H9 (cell line): ENCODE measurements around the gene WDFY3. TPM values are rescaled to one million over a fixed set of nuclear protein-coding genes. Genes with fewer than 3 reads are reported as not detected.

Source experiments
- DNase-seq: peaks from one replicate; pipeline ENCODE4 v3.0.0-alpha.2; 2017
- H2AFZ ChIP-seq: one replicate; pipeline ENCODE4 v1.6.1; 2013; ENCODE audit warnings: mild to moderate bottlenecking, low read length, control low read depth, moderate library complexity
- H2AK5ac ChIP-seq: 2 replicates; pipeline ENCODE4 v1.6.1; 2013; ENCODE audit warnings: low read length, control low read depth, mixed read lengths; ENCODE audit not compliant: insufficient read length
- H2BK120ac ChIP-seq: one replicate; pipeline ENCODE4 v1.6.1; 2013; ENCODE audit warnings: low read depth, mild to moderate bottlenecking, low read length, control low read depth, inconsistent platforms; ENCODE audit not compliant: poor library complexity, severe bottlenecking
- H2BK12ac ChIP-seq: 2 replicates; pipeline ENCODE4 v1.6.1; 2013; ENCODE audit warnings: low read length, control low read depth, mixed read lengths, low read depth; ENCODE audit not compliant: insufficient read length
- H2BK15ac ChIP-seq: 2 replicates; pipeline ENCODE4 v1.6.1; 2013; ENCODE audit warnings: low read depth, low read length, control low read depth
- H2BK20ac ChIP-seq: one replicate; pipeline ENCODE4 v1.6.1; 2013; ENCODE audit warnings: low read depth, mild to moderate bottlenecking, low read length, control low read depth, inconsistent platforms; ENCODE audit not compliant: poor library complexity, severe bottlenecking
- H2BK5ac ChIP-seq: 2 replicates; pipeline ENCODE4 v1.6.1; 2013; ENCODE audit warnings: low read length, control low read depth, mixed read lengths; ENCODE audit not compliant: insufficient read length
- H3K14ac ChIP-seq: 2 replicates; pipeline ENCODE4 v1.6.1; 2013; ENCODE audit warnings: low read length, control low read depth; ENCODE audit not compliant: insufficient read depth
- H3K18ac ChIP-seq: 2 replicates; pipeline ENCODE4 v1.6.1; 2013; ENCODE audit warnings: low read depth, mild to moderate bottlenecking, mixed read lengths, low read length, control low read depth; ENCODE audit not compliant: insufficient read length
- H3K23ac ChIP-seq: 2 replicates; pipeline ENCODE4 v1.6.1; 2013; ENCODE audit warnings: low read length, control low read depth, mixed read lengths, low read depth; ENCODE audit not compliant: insufficient read length
- H3K23me2 ChIP-seq: 2 replicates; pipeline ENCODE4 v1.6.1; 2013; ENCODE audit warnings: low read depth, mild to moderate bottlenecking, mixed read lengths, low read length, control low read depth; ENCODE audit not compliant: insufficient read length, poor library complexity, severe bottlenecking
- H3K27ac ChIP-seq: 2 replicates; pipeline ENCODE4 v1.5.1; 2013; ENCODE audit warnings: low read length, control low read depth, mixed read lengths, low read depth; ENCODE audit not compliant: insufficient read length
- H3K27me3 ChIP-seq: 2 replicates; pipeline ENCODE4 v1.6.1; 2013; ENCODE audit warnings: low read length, control low read depth, inconsistent platforms; ENCODE audit not compliant: insufficient read depth
- H3K4ac ChIP-seq: 2 replicates; pipeline ENCODE4 v1.6.1; 2013; ENCODE audit warnings: low read depth, mild to moderate bottlenecking, control low read depth, inconsistent platforms, low read length, moderate library complexity
- H3K4me1 ChIP-seq: 2 replicates; pipeline ENCODE4 v1.6.1; 2013; ENCODE audit warnings: low read length, control low read depth, inconsistent platforms; ENCODE audit not compliant: insufficient read depth
- H3K4me2 ChIP-seq: 2 replicates; pipeline ENCODE4 v1.6.1; 2013; ENCODE audit warnings: low read length, control low read depth, mixed read lengths; ENCODE audit not compliant: insufficient read length, insufficient read depth
- H3K56ac ChIP-seq: 2 replicates; pipeline ENCODE4 v1.6.1; 2013; ENCODE audit warnings: low read depth, mild to moderate bottlenecking, mixed read lengths, low read length, control low read depth; ENCODE audit not compliant: insufficient read length
- H3K79me1 ChIP-seq: 2 replicates; pipeline ENCODE4 v1.6.1; 2013; ENCODE audit warnings: low read depth, mild to moderate bottlenecking, moderate library complexity, low read length, control low read depth, inconsistent platforms; ENCODE audit not compliant: insufficient read depth, poor library complexity, severe bottlenecking
- H3K79me2 ChIP-seq: 2 replicates; pipeline ENCODE4 v1.6.1; 2013; ENCODE audit warnings: low read length, control low read depth, inconsistent platforms; ENCODE audit not compliant: insufficient read depth
- H3K9ac ChIP-seq: 2 replicates; pipeline ENCODE4 v1.6.1; 2013; ENCODE audit warnings: low read length, control low read depth, mixed read lengths; ENCODE audit not compliant: insufficient read length; ENCODE audit errors: extremely low read depth
- H3K9me3 ChIP-seq: one replicate; pipeline ENCODE4 v1.6.1; 2013; ENCODE audit warnings: low read depth, low read length, inconsistent platforms; ENCODE audit not compliant: control insufficient read depth
- H3T11ph ChIP-seq: one replicate; pipeline ENCODE4 v1.6.1; 2013; ENCODE audit warnings: mild to moderate bottlenecking, low read length, control low read depth, inconsistent platforms
- H4K20me1 ChIP-seq: one replicate; pipeline ENCODE4 v1.6.1; 2013; ENCODE audit not compliant: control insufficient read depth, insufficient read length, insufficient read depth
- H4K5ac ChIP-seq: 2 replicates; pipeline ENCODE4 v1.6.1; 2013; ENCODE audit warnings: low read depth, mild to moderate bottlenecking, mixed read lengths, low read length, control low read depth; ENCODE audit not compliant: insufficient read length
- H4K8ac ChIP-seq: replicated peaks from 2 replicates; pipeline ENCODE4 v1.6.1; 2013; ENCODE audit warnings: low read length, control low read depth, mixed read lengths, low read depth; ENCODE audit not compliant: insufficient read length
- H4K91ac ChIP-seq: 2 replicates; pipeline ENCODE4 v1.6.1; 2013; ENCODE audit warnings: low read depth, mild to moderate bottlenecking, moderate library complexity, mixed read lengths, low read length, control low read depth; ENCODE audit not compliant: insufficient read length
- H3K27ac Mint-ChIP-seq, 3 experiments: 2 replicates in 2 of 3; 3 replicates in 1 of 3; pipeline ENCODE4 v1.8.0; 2020 to 2021; ENCODE audit warnings: mixed read lengths in 3 of 3, mild to moderate bottlenecking in 1 of 3, moderate library complexity in 1 of 3
- H3K27me3 Mint-ChIP-seq: 2 replicates; pipeline ENCODE4 v1.8.0; 2021; ENCODE audit warnings: low read depth, mild to moderate bottlenecking, moderate library complexity, mixed read lengths
- H3K36me3 Mint-ChIP-seq, 3 experiments: 2 replicates in 2 of 3; 3 replicates in 1 of 3; pipeline ENCODE4 v1.8.0; 2020 to 2021; ENCODE audit warnings: low read depth in 3 of 3, mixed read lengths in 3 of 3; ENCODE audit not compliant: insufficient read depth in 1 of 3
- H3K4me1 Mint-ChIP-seq, 2 experiments: 2 replicates each; pipeline ENCODE4 v1.8.0; 2020; ENCODE audit warnings: mixed read lengths in 2 of 2
- H3K4me3 Mint-ChIP-seq, 2 experiments: 2 replicates in 1 of 2; 3 replicates in 1 of 2; pipeline ENCODE4 v1.8.0; 2020 to 2021; ENCODE audit warnings: mild to moderate bottlenecking in 2 of 2, mixed read lengths in 2 of 2, moderate library complexity in 1 of 2
- H3K9me3 Mint-ChIP-seq, 2 experiments: 2 replicates in 1 of 2; 3 replicates in 1 of 2; pipeline ENCODE4 v1.8.0; 2020; ENCODE audit warnings: mild to moderate bottlenecking in 2 of 2, mixed read lengths in 2 of 2, moderate library complexity in 1 of 2
- CTCF ChIP-seq: fragments of 200-600 bp; sonication (generic); conservative IDR thresholded peaks from 3 replicates; pipeline ENCODE4 v1.8.0; 2021; ENCODE audit warnings: antibody characterized with exemption, mild to moderate bottlenecking
- total RNA-seq: library from RNA; stranded (reverse); gene quantifications from 2 replicates; pipeline ENCODE4 v1.2.1, GENCODE V29; 2021

The WDFY3 gene
- total RNA-seq, 1 experiment from 2014 or later: 54.6 TPM

GRCh38 chr4:84738622-84739021 is 227.9 kb downstream of the WDFY3 start:
- Histone ChIP-seq H3K27me3 (no peaks in the 10 kb centered on the region), H3K4me2 (no peak overlapping the region), H3K18ac (no peak overlapping the region), H3T11ph (no peak overlapping the region), H3K27ac (no peak overlapping the region), H4K5ac (no peak overlapping the region), H2BK5ac (no peak overlapping the region), H3K9me3 (no peaks in the 10 kb centered on the region), H3K9ac (no peak overlapping the region), H2AFZ (no peak overlapping the region), H2BK15ac (no peak overlapping the region), H4K8ac (no peak overlapping the region), H3K4ac (no peak overlapping the region), H2AK5ac (no peak overlapping the region), H3K79me2 (no peaks in the 10 kb centered on the region), H2BK20ac (no peak overlapping the region), H3K14ac (no peak overlapping the region), H3K23ac (no peak overlapping the region), H3K4me1 (no peaks in the 10 kb centered on the region), H3K79me1 (no peaks in the 10 kb centered on the region), H2BK12ac (no peak overlapping the region), H3K56ac (no peak overlapping the region), H4K91ac (no peak overlapping the region), H4K20me1 (no peaks in the 10 kb centered on the region), H2BK120ac (no peak overlapping the region), H3K23me2 (no peaks in the 10 kb centered on the region)
- no peak for DNase-seq
- no peak overlapping the region for H3K4me3 Mint-ChIP-seq
- H3K9me3 Mint-ChIP-seq: no peaks in the 10 kb centered on the region
- TF ChIP-seq CTCF: no peak
- peaks cover 6 to 60% (median 49%) of the 10 kb centered on the region in 3 experiments; a peak in 6 of 7 replicates for H3K36me3 Mint-ChIP-seq
- no peaks in the 10 kb centered on the region for H3K27me3 Mint-ChIP-seq
- H3K4me1 Mint-ChIP-seq: peaks cover 0 to 3% of the 10 kb centered on the region in 2 experiments; a peak in 1 of 4 replicates
- H3K27ac Mint-ChIP-seq: no peak overlapping the region
